IPS-18a (cell line): ENCODE measurements around the gene WASHC2A.
"Not testable (repeated sequence)": the region's sequence is repeated elsewhere in the genome, so short reads cannot be mapped to it uniquely, and the experiment has no call there.

Experiments
- H3K27ac ChIP-seq: one replicate; pipeline ENCODE4 v1.5.1; 2013; ENCODE audit warnings: low read length
- H3K27me3 ChIP-seq: one replicate; pipeline ENCODE4 v1.6.1; 2013; ENCODE audit warnings: mild to moderate bottlenecking, low read length; ENCODE audit not compliant: control insufficient read depth, insufficient read depth
- H3K36me3 ChIP-seq: one replicate; pipeline ENCODE4 v1.6.1; 2013; ENCODE audit warnings: low read depth, low read length; ENCODE audit not compliant: control insufficient read depth
- H3K4me1 ChIP-seq: one replicate; pipeline ENCODE4 v1.6.1; 2013; ENCODE audit warnings: low read depth, low read length; ENCODE audit not compliant: control insufficient read depth
- H3K4me3 ChIP-seq: one replicate; pipeline ENCODE4 v1.5.1; 2013; ENCODE audit warnings: low read length
- H3K9ac ChIP-seq: one replicate; pipeline ENCODE4 v1.6.1; 2013; ENCODE audit warnings: mild to moderate bottlenecking, low read length, moderate library complexity
- H3K9me3 ChIP-seq: one replicate; pipeline ENCODE4 v1.6.1; 2013; ENCODE audit warnings: low read depth, low read length; ENCODE audit not compliant: control insufficient read depth

WASHC2A gene

DNA sequence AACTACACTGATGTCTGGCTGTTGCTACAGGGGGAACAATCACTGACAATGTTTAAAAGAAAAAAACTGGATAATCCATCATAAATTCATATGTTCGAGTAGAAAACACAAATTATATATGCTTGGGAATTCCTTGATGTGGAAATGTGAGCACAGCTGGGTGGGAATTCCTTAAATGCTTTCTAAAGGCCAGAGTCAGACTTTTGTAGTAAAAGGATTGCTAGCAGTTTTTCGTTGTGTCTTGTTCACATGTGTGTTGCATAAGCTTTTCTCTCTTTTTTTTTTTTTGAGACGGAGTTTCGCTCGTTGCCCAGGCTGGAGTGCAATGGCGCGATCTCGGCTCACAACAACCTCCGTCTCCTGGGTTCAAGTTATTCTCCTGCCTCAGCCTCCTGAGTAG lies 21.3 kb upstream of the WASHC2A start:
- H3K27ac ChIP-seq, H3K9me3 ChIP-seq, H3K27me3 ChIP-seq, H3K4me3 ChIP-seq, H3K4me1 ChIP-seq, H3K9ac ChIP-seq, H3K36me3 ChIP-seq: not testable (repeated sequence)

DNA sequence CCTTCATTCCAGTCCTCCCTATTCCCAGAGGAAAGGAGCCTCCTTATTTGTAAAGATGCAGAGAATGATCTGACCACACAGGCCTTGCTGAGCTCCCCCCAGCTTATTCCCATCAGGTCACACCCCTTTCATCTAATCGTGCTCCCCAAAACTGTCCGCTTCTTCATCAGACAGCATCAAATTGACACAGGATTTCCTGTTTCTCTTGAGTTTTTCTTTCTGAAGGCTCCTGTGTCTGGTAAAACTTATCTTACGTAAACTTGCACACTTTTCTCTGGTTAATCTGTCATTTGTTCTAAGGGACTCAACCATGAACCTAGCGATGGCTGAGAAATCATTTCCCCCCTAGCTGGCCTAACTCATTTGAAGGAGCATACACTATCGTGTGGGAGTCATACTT lies 20.2 kb upstream of the WASHC2A start:
- not testable (repeated sequence) for H3K27me3 ChIP-seq

DNA sequence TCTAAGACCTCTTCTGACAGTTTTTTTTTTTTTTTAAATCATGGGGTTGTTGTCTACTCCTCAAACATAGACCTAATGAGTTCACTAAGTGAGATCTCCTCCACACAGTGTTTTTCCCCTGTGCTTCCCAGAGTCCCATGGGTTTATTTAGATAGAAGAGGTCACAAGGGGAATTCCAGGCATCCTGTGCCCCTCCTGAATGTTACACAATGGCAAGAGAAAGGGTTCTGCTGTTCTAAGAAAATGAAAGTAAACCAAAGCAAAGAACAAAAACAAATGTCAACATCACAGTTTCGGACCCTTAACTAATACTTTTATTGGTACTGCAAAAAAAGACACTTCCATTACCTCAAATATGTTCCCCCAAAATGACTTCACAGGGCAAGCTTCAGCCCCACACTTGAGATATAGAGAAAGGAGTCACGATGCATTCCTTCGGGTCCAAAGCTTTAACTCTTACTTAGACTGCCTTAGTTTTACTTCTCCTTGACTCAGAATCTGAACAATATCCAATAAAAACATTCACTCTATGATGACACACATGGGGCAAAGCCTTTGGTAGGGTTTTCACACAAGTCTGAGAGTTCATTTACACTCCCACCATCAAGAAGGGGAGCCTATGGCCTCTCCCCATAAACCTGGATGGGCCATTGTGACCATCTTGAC lies 15.6 kb upstream of the WASHC2A start:
- not testable (repeated sequence) for H3K4me3 ChIP-seq, H3K9ac ChIP-seq

More for the DNA sequence above, 20.2 kb upstream of the WASHC2A start:
- H3K36me3 ChIP-seq, H3K27ac ChIP-seq, H3K4me3 ChIP-seq, H3K4me1 ChIP-seq, H3K9me3 ChIP-seq, H3K9ac ChIP-seq: not testable (repeated sequence)

DNA sequence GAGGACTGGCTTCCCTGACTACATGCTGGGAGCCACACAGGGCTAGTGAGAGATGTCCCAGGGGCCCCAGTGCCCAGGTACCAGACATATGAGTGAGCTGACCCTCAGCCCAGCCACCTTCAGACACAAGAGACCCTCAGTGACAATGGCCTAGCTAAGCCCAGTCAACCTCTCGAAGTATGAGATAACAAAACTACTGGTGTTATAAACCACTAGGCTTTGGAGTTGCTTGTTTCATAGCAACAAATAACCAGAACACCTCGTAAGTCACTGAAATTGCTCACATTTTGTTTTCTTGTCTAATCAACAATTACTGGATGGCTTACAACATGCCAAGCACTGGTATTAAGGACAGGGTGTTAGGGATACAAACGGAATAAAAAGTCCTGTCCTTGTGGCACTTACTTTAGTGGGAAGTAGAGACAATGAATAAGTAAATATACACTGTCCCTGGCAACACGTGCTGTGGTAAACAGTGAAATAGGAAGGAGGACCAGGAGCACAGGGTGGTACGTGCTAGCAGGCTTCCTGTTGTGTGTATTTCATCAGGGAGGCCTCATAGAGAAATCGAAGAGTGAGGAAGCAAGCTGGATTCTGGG lies 14.9 kb upstream of the WASHC2A start:
- not testable (repeated sequence) for H3K9ac ChIP-seq, H3K27me3 ChIP-seq, H3K9me3 ChIP-seq, H3K36me3 ChIP-seq, H3K27ac ChIP-seq, H3K4me1 ChIP-seq, H3K4me3 ChIP-seq

More for the DNA sequence above, 15.6 kb upstream of the WASHC2A start:
- not testable (repeated sequence) for H3K4me1 ChIP-seq, H3K36me3 ChIP-seq, H3K27ac ChIP-seq, H3K27me3 ChIP-seq, H3K9me3 ChIP-seq

DNA sequence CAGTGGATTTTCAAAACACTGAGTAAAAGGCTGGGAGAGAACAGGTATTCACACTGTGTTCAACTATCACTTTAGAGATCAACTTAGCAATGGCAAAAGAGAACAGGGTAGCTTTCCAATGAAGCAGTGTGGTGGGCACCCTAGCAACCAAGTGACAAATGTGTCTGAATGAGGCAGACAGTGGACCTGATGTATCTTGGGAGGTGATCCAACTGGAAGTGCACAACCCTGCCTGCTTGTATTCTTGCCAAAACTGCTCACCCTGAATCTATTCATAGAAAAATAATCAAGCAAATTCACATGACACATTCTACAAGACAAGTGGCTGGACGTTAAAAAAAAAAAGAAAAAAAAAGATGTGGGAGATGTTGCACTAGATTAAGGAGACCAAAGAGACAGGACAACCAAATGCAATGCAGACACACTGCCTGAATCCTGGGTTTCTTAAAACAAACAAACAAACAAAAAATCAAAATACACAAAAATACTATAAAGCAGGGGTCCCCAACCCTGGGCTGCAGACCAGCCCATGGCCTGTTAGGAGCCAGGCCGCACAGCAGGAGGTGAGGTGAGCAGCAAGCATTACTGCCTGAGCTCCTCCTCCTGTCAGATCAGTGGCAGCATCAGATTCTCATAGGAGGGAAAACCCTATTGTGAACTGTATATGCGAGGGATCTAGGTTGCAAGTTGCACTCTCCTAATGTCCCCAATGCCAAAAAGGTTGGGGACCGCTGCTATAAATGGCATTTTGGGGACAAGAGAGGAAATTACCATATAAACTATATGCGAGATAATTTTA lies 12.1 kb upstream of the WASHC2A start:
- not testable (repeated sequence) for H3K27me3 ChIP-seq, H3K9me3 ChIP-seq, H3K4me1 ChIP-seq, H3K9ac ChIP-seq, H3K4me3 ChIP-seq, H3K27ac ChIP-seq, H3K36me3 ChIP-seq

DNA sequence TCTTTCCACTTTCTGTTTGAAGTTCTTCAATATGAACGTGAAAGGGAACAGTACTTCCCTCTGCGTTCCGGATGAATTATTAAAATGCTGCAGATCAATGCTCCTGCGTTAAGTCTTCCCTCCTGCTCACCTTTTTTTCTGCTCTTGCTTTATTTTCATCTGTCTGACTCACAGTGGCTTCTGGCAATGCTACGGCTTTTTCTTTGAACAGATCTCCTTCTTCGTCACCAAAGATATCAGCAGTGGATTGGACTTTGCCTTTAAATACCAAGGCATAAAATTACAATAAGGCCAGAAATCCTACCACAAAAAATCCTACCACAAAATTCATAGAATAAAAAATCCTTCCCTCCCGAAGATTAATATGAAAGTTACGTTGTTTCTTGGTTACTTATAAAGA lies 11.1 kb upstream of the WASHC2A start:
- not testable (repeated sequence) for H3K36me3 ChIP-seq, H3K9me3 ChIP-seq

DNA sequence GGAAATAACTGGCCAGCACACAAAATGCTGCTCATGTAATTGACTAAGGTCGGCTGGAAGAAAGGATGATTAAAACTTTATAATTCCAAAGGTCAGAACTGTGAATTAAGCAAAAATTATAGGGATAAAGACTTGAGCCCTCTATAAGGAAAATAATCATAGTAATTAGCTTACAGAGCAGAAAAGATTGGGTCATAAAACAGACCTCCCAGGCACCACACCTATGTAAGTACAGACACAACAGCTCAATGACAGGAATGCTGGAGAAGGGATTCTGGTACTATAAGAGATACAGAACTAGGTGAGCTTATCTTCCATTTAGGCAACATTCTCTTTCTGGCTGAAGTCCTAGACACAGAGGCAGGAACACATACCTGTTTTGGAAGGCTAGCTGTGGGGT lies 9.0 kb upstream of the WASHC2A start:
- not testable (repeated sequence) for H3K9ac ChIP-seq, H3K4me1 ChIP-seq, H3K27ac ChIP-seq, H3K4me3 ChIP-seq, H3K36me3 ChIP-seq, H3K9me3 ChIP-seq, H3K27me3 ChIP-seq

More for the DNA sequence above, 11.1 kb upstream of the WASHC2A start:
- H3K27ac ChIP-seq, H3K27me3 ChIP-seq, H3K4me1 ChIP-seq, H3K4me3 ChIP-seq, H3K9ac ChIP-seq: not testable (repeated sequence)

DNA sequence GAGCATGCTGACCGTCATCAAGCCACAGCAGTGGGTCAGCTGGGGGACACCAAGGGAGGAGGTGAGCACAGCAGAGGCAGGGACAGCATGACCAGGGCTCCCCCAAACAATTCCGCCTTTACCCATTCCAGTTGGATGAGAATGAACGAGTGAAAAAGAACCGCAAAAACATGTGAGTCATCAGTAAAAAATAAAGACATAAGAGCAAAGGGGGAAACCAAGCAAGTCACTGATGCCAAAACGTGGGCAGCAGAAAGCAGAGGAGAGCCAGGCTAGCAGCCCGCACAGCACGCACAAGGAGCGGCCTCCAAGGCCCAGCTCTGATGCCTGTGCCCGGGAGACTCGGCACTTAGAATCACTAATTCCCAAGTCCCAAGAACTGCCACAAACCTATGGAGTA lies 7.8 kb upstream of the WASHC2A start:
- not testable (repeated sequence) for H3K36me3 ChIP-seq, H3K4me3 ChIP-seq

DNA sequence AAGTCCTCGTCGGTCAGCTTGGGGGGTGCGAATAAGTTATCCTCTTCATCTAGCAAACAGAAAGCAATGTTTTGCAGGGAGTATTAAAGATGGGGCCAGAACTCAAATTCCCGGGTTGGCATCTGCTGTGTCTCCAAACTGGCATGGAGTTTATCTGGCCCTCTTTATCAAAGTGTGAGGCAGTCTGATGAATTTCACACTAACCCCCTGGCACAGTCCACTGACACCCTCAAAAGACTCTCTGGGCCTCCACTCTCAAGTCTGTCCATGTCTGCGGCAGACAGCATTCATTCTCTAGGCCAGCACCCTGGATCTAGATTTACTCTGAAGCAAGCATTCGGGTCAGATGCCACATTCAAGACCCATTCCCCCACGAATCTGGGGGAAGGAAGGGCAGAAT lies 6.2 kb upstream of the WASHC2A start:
- H3K27ac ChIP-seq, H3K9me3 ChIP-seq, H3K4me3 ChIP-seq, H3K36me3 ChIP-seq, H3K9ac ChIP-seq, H3K4me1 ChIP-seq, H3K27me3 ChIP-seq: not testable (repeated sequence)

More for the DNA sequence above, 7.8 kb upstream of the WASHC2A start:
- not testable (repeated sequence) for H3K9ac ChIP-seq, H3K9me3 ChIP-seq, H3K4me1 ChIP-seq, H3K27ac ChIP-seq, H3K27me3 ChIP-seq

DNA sequence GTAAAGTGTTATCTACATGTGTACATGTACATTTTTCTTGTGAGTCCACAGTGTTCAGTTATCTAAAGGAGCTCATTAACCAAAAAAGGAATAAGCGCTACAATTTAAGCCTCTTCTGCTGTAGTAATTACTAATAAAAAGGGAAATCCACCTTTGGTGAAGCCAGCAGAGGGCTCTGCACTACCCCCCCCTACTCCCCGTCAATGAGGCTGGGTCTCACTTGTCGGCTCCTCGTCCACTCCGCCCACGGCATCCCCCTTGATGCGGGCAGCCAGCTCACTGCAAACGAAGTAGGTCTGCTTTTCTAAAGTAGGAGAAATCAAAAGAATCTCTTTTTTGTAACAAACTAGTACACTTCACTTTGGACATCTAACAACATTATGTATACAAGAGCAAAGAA lies 4.7 kb upstream of the WASHC2A start:
- Histone ChIP-seq H3K9ac (no peak overlapping the region), H3K27me3 (no peaks in the 10 kb centered on the region), H3K27ac (no peak overlapping the region), H3K36me3 (no peaks in the 10 kb centered on the region), H3K9me3 (no peaks in the 10 kb centered on the region), H3K4me1 (no peaks in the 10 kb centered on the region), H3K4me3 (no peak overlapping the region)

DNA sequence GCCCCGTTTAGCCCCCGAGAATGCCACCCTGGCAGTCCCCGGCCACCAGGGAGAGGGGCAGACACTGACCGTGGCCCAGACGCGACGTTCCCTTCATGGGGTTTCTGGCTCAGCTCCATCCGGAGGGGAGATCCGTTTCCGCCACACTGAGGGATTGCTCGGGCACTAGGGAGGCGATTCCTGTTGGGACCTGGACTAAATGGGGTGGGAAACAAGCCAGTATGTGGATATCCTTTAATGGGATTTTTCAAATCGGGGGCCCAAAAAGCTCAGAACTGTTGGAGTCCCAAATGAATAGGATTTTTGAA lies 552 bp downstream of the WASHC2A start:
- not testable (repeated sequence) for H3K9me3 ChIP-seq, H3K36me3 ChIP-seq, H3K4me1 ChIP-seq, H3K9ac ChIP-seq, H3K27me3 ChIP-seq, H3K27ac ChIP-seq
- peak overlapping the region; percentile 59 for H3K4me3 ChIP-seq

DNA sequence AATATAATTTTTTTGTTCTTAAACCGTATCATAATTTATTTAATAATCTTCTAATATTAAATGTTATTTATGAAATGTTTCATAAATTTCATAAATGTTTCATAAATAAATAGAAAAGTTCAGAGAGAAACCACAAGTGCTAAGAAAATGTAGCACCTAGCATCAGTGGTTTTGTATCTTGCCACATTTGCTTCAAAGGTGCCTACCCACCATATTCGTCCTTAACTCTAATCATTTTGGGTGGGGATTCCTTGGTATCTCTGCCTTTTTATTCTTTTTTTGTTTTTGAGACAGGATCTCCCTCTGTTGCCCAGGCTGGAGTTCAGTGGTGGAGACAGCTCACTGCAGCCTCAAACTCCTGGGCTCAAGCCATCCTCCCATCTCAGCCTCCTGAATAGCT lies 7.4 kb downstream of the WASHC2A start:
- not testable (repeated sequence) for H3K4me3 ChIP-seq, H3K9me3 ChIP-seq, H3K27me3 ChIP-seq, H3K27ac ChIP-seq, H3K36me3 ChIP-seq, H3K4me1 ChIP-seq, H3K9ac ChIP-seq
